Testis (tissue), 3 donors: Measurements from ENCODE around the gene FCHSD2. TPM values are rescaled to one million over a fixed set of nuclear protein-coding genes. Genes with fewer than 3 reads are reported as not detected.

Experiments
- DNase-seq: peaks from one replicate; pipeline ENCODE4 v3.0.0-alpha.2; 2019
- H3K27ac ChIP-seq, 2 donors: fragments of 200-600 bp; sonication (generic); one replicate each; pipeline ENCODE4 v1.5.1; 2019
- H3K27me3 ChIP-seq: fragments of 200-600 bp; sonication (generic); one replicate; pipeline ENCODE4 v1.5.1; 2019
- H3K36me3 ChIP-seq: fragments of 200-600 bp; sonication (generic); one replicate; pipeline ENCODE4 v1.5.1; 2017; ENCODE audit warnings: low read depth; ENCODE audit errors: missing control alignments
- H3K4me1 ChIP-seq: fragments of 200-600 bp; sonication (generic); one replicate; pipeline ENCODE4 v1.5.1; 2019
- H3K4me3 ChIP-seq, 2 donors: fragments of 200-600 bp; sonication (generic); one replicate each; pipeline ENCODE4 v1.5.1; 2017 to 2019
- H3K9me3 ChIP-seq: fragments of 200-600 bp; sonication (generic); one replicate; pipeline ENCODE4 v1.5.1; 2017
- POLR2A ChIP-seq: fragments of 450-650 bp; IDR thresholded peaks from one replicate; pipeline ENCODE4 v1.6.1; 2017; ENCODE audit warnings: antibody characterized with exemption, mild to moderate bottlenecking, moderate library complexity
- WGBS, 2 donors: methylation state at CpG; one replicate each; pipeline ENCODE4 v1.1.5; 2018; 5-methylcytosine and 5-hydroxymethylcytosine counted together
- intact Hi-C: fragments of 100-400 bp; cut with DNase I; formaldehyde crosslinking; loops from one replicate; pipeline ENCODE4 v1.15.1; 2023; ENCODE audit warnings: low total_unique reads
- polyA plus RNA-seq: library from polyadenylated mRNA; stranded (reverse); fragments of 350-450 nt; fragmentation: Illumina TruSeq; extraction: RNeasy Lipid Tissue Mini Kit (QIAGEN cat#74804); gene quantifications from one replicate; pipeline ENCODE4 v1.2.3, GENCODE V29; 2014; ENCODE audit warnings: low read depth, low replicate concordance; ENCODE audit not compliant: insufficient read depth
- total RNA-seq, 2 donors: library from RNA; depleted of rRNA; stranded (reverse); fragments of >200 nt; gene quantifications; one replicate each; pipeline ENCODE4 v1.2.3, GENCODE V29; 2016
- TF ChIP-seq, protein P1 (sequence below), 3 experiments: fragments of 450-650 bp in 2 of 3; fragments of 200-600 bp in 1 of 3; sonication (generic) in 1 of 3; IDR thresholded peaks; one replicate each; pipeline ENCODE4 v1.5.1; 2016 to 2019; ENCODE audit warnings: antibody characterized with exemption in 3 of 3, mild to moderate bottlenecking in 2 of 3, moderate library complexity in 1 of 3

Gene FCHSD2
- total and polyA plus RNA-seq, 3 donors from 2014 or later: 44.0 to 69.6 (median 65.9) TPM

DNA sequence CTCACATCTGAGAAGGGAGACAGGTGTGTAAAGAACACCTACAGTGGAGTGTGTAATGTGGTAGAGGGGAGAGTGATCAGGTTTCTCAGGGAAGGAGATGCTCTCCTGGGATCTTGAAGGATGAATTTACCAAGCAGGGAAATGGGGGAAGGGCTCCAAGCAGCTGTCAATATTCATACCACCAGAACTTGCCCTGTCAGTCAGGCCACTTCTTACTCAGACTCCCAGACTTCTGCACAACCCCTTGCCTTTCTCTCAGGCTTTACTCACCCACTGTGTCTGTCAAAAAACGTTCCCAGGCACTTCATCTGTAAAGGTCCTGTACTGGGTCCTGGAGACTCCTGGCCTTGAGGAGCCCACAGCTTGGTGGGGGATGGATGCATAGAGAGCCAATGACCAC is 14.0 kb upstream of the FCHSD2 start:
- DNase-seq: no peak
- TF ChIP-seq, protein P1, sequence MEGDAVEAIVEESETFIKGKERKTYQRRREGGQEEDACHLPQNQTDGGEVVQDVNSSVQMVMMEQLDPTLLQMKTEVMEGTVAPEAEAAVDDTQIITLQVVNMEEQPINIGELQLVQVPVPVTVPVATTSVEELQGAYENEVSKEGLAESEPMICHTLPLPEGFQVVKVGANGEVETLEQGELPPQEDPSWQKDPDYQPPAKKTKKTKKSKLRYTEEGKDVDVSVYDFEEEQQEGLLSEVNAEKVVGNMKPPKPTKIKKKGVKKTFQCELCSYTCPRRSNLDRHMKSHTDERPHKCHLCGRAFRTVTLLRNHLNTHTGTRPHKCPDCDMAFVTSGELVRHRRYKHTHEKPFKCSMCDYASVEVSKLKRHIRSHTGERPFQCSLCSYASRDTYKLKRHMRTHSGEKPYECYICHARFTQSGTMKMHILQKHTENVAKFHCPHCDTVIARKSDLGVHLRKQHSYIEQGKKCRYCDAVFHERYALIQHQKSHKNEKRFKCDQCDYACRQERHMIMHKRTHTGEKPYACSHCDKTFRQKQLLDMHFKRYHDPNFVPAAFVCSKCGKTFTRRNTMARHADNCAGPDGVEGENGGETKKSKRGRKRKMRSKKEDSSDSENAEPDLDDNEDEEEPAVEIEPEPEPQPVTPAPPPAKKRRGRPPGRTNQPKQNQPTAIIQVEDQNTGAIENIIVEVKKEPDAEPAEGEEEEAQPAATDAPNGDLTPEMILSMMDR (IDR thresholded peaks at IDR 0.05): no peak
- TF ChIP-seq POLR2A: no peak
- Histone ChIP-seq H3K9me3 (no peaks in the 10 kb centered on the region), H3K4me1 (peaks cover 15% of the 10 kb centered on the region), H3K4me3 (no peak overlapping the region), H3K27ac (no peak overlapping the region), H3K27me3 (no peaks in the 10 kb centered on the region), H3K36me3 (no peaks in the 10 kb centered on the region)
- intact Hi-C loops: no loop called here
- 31 to 39% methylated on average over 1 of the region's 1 CpG for WGBS, 2 donors

DNA sequence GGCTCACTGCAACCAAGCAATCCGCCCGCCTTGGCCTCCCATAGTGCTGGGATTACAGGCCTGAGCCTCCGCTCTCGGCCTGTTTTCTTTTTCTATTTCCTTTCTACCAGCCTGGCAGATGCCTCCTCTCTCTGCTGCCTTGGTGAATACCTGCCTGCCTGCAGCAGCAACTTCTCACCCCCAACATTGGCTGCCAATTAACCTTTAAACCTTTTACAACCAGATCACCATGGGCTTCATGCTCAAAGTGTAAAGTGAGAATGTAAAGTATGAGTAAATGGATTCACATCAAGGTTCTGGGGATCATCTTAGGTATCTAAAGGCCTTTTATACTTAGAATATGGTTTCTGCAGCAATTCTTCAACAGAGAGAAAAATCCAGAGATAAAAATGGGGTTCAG is 13.0 kb upstream of the FCHSD2 start:
- no peaks in the 10 kb centered on the region for H3K9me3 ChIP-seq
- no peak overlapping the region for H3K27ac ChIP-seq
- H3K27me3 ChIP-seq: no peaks in the 10 kb centered on the region
- intact Hi-C loops: no loop called here
- WGBS, 2 donors: 94 to 98% methylated on average over 4 of the region's 4 CpGs
- no peak overlapping the region for H3K4me3 ChIP-seq
- no peak for DNase-seq
- no peaks in the 10 kb centered on the region for H3K36me3 ChIP-seq
- TF ChIP-seq POLR2A: no peak
- TF ChIP-seq, protein P1 (IDR thresholded peaks at IDR 0.05): no peak
- H3K4me1 ChIP-seq: peaks cover 15% of the 10 kb centered on the region

DNA sequence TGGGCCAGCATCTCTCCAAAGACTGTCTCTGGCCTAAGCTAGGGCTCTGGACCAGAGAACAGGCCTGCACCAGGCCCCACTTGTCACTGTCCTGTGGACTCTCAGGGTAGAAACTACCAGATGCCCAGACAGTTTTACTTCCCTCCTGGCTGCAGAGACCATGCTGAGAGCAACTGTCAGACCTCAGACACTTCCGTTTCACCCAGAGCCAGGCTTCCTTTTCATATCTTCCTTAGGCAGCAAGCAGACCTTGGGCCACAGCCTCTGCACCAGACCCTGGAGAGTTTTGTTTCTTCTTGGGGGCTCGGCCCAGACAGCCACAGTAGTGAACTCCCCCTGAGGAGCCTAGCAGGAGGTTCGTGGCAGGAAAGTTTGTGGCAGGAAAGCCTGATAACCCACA is 12.1 kb upstream of the FCHSD2 start:
- intact Hi-C loops: no loop called here
- no peaks in the 10 kb centered on the region for H3K27me3 ChIP-seq
- no peaks in the 10 kb centered on the region for H3K9me3 ChIP-seq
- H3K27ac ChIP-seq: no peak overlapping the region
- no peaks in the 10 kb centered on the region for H3K36me3 ChIP-seq
- no peak for DNase-seq
- peaks cover 15% of the 10 kb centered on the region for H3K4me1 ChIP-seq
- 69 to 77% methylated on average over 2 to 3 of the region's 3 CpGs for WGBS, 2 donors
- no peak for TF ChIP-seq POLR2A
- TF ChIP-seq, protein P1 (IDR thresholded peaks at IDR 0.05): no peak
- no peak overlapping the region for H3K4me3 ChIP-seq

DNA sequence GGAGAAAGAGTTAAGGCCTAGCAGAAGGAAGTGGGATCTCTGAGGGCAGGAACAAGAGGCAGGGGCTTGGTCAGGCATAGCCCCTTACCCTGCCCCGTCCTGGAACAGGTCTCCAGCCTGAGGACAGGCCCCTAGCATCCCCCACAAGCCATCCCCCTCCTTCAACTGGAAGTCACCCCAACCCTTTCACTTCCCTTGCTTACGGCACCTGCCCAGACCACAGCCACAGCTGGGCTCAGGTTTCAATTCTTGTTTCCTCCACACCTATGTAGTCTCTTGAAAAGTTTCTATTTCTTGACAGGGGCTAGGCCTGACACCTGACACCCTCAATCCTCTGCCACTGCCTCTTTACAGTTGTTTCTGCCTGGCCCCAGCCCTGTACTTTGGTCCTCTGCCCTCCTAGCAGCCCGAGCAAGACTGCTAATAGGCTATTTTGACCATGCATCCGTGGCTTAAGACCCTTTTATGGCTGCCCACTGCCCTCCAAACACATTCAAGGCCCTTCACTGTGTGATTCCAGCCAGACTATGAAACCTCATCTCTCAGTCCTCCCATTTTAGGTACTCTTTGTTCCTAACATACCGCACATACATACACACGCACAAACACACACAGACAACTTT is 10.9 kb upstream of the FCHSD2 start:
- no peak for TF ChIP-seq POLR2A
- TF ChIP-seq, protein P1 (IDR thresholded peaks at IDR 0.05): no peak
- H3K36me3 ChIP-seq: no peaks in the 10 kb centered on the region
- DNase-seq: no peak
- intact Hi-C loops: no loop called here
- H3K27me3 ChIP-seq: no peaks in the 10 kb centered on the region
- H3K4me3 ChIP-seq: no peak overlapping the region
- H3K9me3 ChIP-seq: no peaks in the 10 kb centered on the region
- H3K27ac ChIP-seq: no peak overlapping the region
- 75 to 86% methylated on average over 6 of the region's 6 CpGs for WGBS, 2 donors
- peaks cover 12% of the 10 kb centered on the region for H3K4me1 ChIP-seq
